ENCODE measurements around the gene PSG7. TPM values are rescaled to one million over a fixed set of nuclear protein-coding genes. Genes with fewer than 3 reads are reported as not detected.
"Not testable (repeated sequence)": the region's sequence is repeated elsewhere in the genome, so short reads cannot be mapped to it uniquely, and the experiment has no call there.

PSG7 gene
- total and polyA plus RNA-seq, 12 donors, result not detected

- DNase-seq, result no peak
- Histone ChIP-seq H3K9me3 (replicated peaks in 1 of 3) (no peaks in the 10 kb centered on the region), H3K36me3 (replicated peaks in 1 of 2) (no peaks in the 10 kb centered on the region), H3K27me3 (no peaks in the 10 kb centered on the region), H3K4me3 (no peak within 1 kb of the TSS), H3K4me1 (replicated peaks in 1 of 2) (no peaks in the 10 kb centered on the region), H3K27ac (no peak within 1 kb of the TSS)
- no peak for TF ChIP-seq POLR2A (IDR thresholded peaks at IDR 0.05)
- TF ChIP-seq CTCF (IDR thresholded peaks at IDR 0.05), result no peak
- 16 to 77% (median 49%) methylated on average over 2 of the region's 2 CpGs for WGBS, 4 donors
- intact Hi-C loops (cut with DNase I), result no loop called here
Observed at GRCh38 chr19:42879613-42880012, 57.4 kb downstream of the PSG7 start, which contains the start of gene PSG1. TSS of gene PSG1 (minus strand) at chr19:42879713. CDS start at chr19:42879581, 132 bp downstream.

GRCh38 chr19:42876596-42876995, 60.4 kb downstream of the PSG7 start:
- intact Hi-C loops (cut with DNase I); H3K4me3 ChIP-seq; H3K36me3 ChIP-seq (replicated peaks in 1 of 2); H3K27ac ChIP-seq; H3K27me3 ChIP-seq; H3K4me1 ChIP-seq (replicated peaks in 1 of 2); H3K9me3 ChIP-seq (replicated peaks in 1 of 3): not testable (repeated sequence)
- peak in 1 of 7 donors; percentile 10 for DNase-seq

GRCh38 chr19:42875881-42876280, 61.1 kb downstream of the PSG7 start:
- 29 to 80% (median 50%) methylated on average over 1 of the region's 1 CpG for WGBS, 4 donors
- H3K27ac ChIP-seq; intact Hi-C loops (cut with DNase I); H3K36me3 ChIP-seq (replicated peaks in 1 of 2); H3K4me1 ChIP-seq (replicated peaks in 1 of 2); H3K27me3 ChIP-seq; H3K4me3 ChIP-seq; H3K9me3 ChIP-seq (replicated peaks in 1 of 3): not testable (repeated sequence)
- DNase-seq, result peak in 1 of 7 donors; percentile 14

GRCh38 chr19:42874901-42875813, 61.9 kb downstream of the PSG7 start:
- H3K36me3 ChIP-seq (replicated peaks in 1 of 2); H3K4me3 ChIP-seq; H3K9me3 ChIP-seq (replicated peaks in 1 of 3); H3K4me1 ChIP-seq (replicated peaks in 1 of 2); H3K27me3 ChIP-seq; intact Hi-C loops (cut with DNase I): not testable (repeated sequence)
- 53 to 70% (median 61%) methylated on average over 4 of the region's 4 CpGs for WGBS, 4 donors
- DNase-seq, result peak in 3 of 7 donors; percentile 7 to 45 (median 24)
- peak overlapping the region in 1 of 5 donors; percentile 60 for H3K27ac ChIP-seq

- DNase-seq; intact Hi-C loops (cut with DNase I); H3K9me3 ChIP-seq (replicated peaks in 1 of 3); H3K4me1 ChIP-seq (replicated peaks in 1 of 2); H3K36me3 ChIP-seq (replicated peaks in 1 of 2); H3K27me3 ChIP-seq; H3K27ac ChIP-seq; H3K4me3 ChIP-seq: not testable (repeated sequence)
- whole genome bisulfite sequencing, 4 donors, result 72 to 94% (median 86%) methylated on average over 3 of the region's 3 CpGs
Observed at GRCh38 chr19:42874136-42874535, 62.9 kb downstream of the PSG7 start.

Other genes starting within 250 kb of the PSG7 start
- under 1 TPM in 1 of 9 donors, not detected in 8; 0.22 TPM for gene PSG3, start 196.7 kb downstream of the PSG7 start, total RNA-seq
- gene PSG3, start 196.7 kb downstream of the PSG7 start, polyA plus RNA-seq, result not detected
- gene PSG8, start 171.5 kb downstream of the PSG7 start, total RNA-seq, result not detected
- gene PSG8, start 171.5 kb downstream of the PSG7 start, polyA plus RNA-seq, result not detected
- under 1 TPM in 1 of 9 donors, not detected in 8; 0.11 TPM for gene PSG1, start 57.5 kb downstream of the PSG7 start, total RNA-seq
- not detected for gene PSG1, start 57.5 kb downstream of the PSG7 start, polyA plus RNA-seq
- gene PSG6, start 19.3 kb downstream of the PSG7 start, total RNA-seq, result not detected
- not detected for gene PSG6, start 19.3 kb downstream of the PSG7 start, polyA plus RNA-seq
- gene PSG11, start 89.3 kb upstream of the PSG7 start, total RNA-seq, result not detected
- not detected for gene PSG11, start 89.3 kb upstream of the PSG7 start, polyA plus RNA-seq
- gene PSG2, start 145.5 kb upstream of the PSG7 start, total RNA-seq, result under 1 TPM in 1 of 9 donors, not detected in 8; 0.11 TPM
- gene PSG2, start 145.5 kb upstream of the PSG7 start, polyA plus RNA-seq, result not detected
- not detected for gene PSG5, start 249.3 kb upstream of the PSG7 start, total RNA-seq
- not detected for gene PSG5, start 249.3 kb upstream of the PSG7 start, polyA plus RNA-seq

All from adrenal gland (tissue), 12 donors.